Subcutaneous abdominal adipose tissue (tissue), 5 donors: ENCODE results near the gene GCNT2.
"Not testable (repeated sequence)": the region's sequence is repeated elsewhere in the genome, so short reads cannot be mapped to it uniquely, and the experiment has no call there.

Experiments used
- H3K27ac ChIP-seq: one replicate; pipeline ENCODE4 v1.7.0; 2013; ENCODE audit warnings: low read depth, mild to moderate bottlenecking, inconsistent platforms, low read length, moderate library complexity
- H3K27me3 ChIP-seq, 5 donors: one replicate each; pipeline ENCODE4 v1.7.0; 2013; ENCODE audit warnings: low read length in 5 of 5, inconsistent platforms in 1 of 5; ENCODE audit not compliant: control insufficient read depth in 5 of 5, insufficient read depth in 4 of 5
- H3K36me3 ChIP-seq, 5 donors: one replicate each; pipeline ENCODE4 v1.7.0; 2013; ENCODE audit warnings: low read length in 5 of 5; ENCODE audit not compliant: control insufficient read depth in 5 of 5, insufficient read depth in 5 of 5
- H3K4me1 ChIP-seq, 5 donors: one replicate each; pipeline ENCODE4 v1.7.0; 2013; ENCODE audit warnings: low read length in 5 of 5, mild to moderate bottlenecking in 3 of 5, moderate library complexity in 1 of 5; ENCODE audit not compliant: control insufficient read depth in 5 of 5, insufficient read depth in 5 of 5
- H3K4me3 ChIP-seq, 5 donors: one replicate each; pipeline ENCODE4 v1.7.0; 2013; ENCODE audit warnings: low read length in 5 of 5, low read depth in 1 of 5
- H3K9ac ChIP-seq, 5 donors: one replicate each; pipeline ENCODE4 v1.7.0; 2013; ENCODE audit warnings: low read length in 5 of 5, mild to moderate bottlenecking in 4 of 5, moderate library complexity in 3 of 5
- H3K9me3 ChIP-seq, 5 donors: one replicate each; pipeline ENCODE4 v1.7.0; 2013; ENCODE audit warnings: low read length in 5 of 5; ENCODE audit not compliant: control insufficient read depth in 5 of 5
- donor health status: healthy.
- donor health status: healthy.
- donor health status: healthy.
- donor health status: healthy.
- donor health status: healthy.

Gene GCNT2

DNA sequence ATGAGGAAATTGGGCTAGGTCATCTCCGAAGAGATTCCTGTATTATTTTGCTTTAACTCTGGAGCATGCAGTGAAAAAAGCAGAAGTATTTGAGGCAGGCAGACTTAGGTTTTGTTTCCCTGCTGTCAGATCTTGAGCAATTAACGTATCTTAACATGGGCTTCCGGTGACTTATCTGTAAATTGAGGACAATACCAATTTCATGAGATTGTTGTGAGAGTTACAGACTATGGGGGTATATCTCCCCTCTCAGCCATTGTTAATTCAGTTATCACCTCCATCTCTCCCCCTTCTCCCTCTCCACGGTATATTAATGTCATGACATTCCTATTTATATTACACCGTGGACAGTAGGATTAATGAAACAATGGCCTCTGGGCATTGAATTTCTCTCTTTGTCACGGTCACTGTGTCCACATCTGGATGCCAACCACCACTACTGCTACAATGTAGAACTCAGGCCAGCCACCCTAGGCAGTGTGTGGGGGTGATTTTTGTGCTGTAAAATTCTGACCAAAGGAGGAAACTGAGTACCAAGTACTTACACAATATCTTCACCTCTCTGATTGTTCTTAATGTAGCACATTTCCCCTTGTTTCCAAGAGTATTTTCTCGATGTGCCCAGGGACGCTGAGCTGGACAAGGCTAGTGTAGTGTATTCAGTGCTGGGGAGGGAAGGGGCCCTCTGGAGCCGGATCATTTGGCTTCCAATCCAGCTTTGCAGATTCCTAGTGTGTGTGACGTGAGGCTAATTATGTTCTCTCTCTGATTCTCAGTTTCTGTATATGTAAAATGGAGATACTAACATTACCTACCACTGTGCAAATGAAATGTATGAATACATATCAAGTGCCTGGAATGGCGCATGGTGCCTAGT lies 77.2 kb downstream of the GCNT2 start:
- H3K9ac ChIP-seq = no peak overlapping the region

DNA sequence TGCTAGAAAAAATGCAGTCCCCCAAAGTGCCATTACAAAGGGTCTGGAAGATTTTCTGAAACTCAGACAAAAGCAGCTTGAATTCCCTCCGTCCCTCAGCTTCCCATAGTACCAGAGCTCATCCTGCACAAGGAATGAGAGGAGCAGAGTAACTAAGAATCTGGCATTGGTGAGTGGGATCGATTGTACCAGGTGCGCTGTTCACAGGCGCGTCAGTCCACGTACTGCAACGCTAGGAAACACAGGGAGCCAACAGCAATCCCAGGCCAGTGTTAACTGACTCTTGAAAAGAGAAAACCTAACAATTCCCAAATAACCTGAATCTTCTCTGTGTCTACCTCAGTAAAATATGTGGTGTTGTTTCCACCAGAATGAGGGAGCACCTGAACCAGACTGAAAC lies 77.9 kb downstream of the GCNT2 start:
- no peaks in the 10 kb centered on the region for H3K36me3 ChIP-seq
- no peak overlapping the region for H3K27ac ChIP-seq
- H3K4me1 ChIP-seq = peaks cover 0 to 4% (median 0%) of the 10 kb centered on the region in 5 donors
- no peaks in the 10 kb centered on the region for H3K27me3 ChIP-seq
- no peaks in the 10 kb centered on the region for H3K9me3 ChIP-seq
- H3K9ac ChIP-seq = no peak overlapping the region
- no peak overlapping the region for H3K4me3 ChIP-seq

More for the DNA sequence above, 77.2 kb downstream of the GCNT2 start:
- peaks cover 0 to 4% (median 0%) of the 10 kb centered on the region in 5 donors for H3K4me1 ChIP-seq
- H3K9me3 ChIP-seq = no peaks in the 10 kb centered on the region
- no peaks in the 10 kb centered on the region for H3K27me3 ChIP-seq
- no peak overlapping the region for H3K4me3 ChIP-seq
- no peaks in the 10 kb centered on the region for H3K36me3 ChIP-seq
- no peak overlapping the region for H3K27ac ChIP-seq

DNA sequence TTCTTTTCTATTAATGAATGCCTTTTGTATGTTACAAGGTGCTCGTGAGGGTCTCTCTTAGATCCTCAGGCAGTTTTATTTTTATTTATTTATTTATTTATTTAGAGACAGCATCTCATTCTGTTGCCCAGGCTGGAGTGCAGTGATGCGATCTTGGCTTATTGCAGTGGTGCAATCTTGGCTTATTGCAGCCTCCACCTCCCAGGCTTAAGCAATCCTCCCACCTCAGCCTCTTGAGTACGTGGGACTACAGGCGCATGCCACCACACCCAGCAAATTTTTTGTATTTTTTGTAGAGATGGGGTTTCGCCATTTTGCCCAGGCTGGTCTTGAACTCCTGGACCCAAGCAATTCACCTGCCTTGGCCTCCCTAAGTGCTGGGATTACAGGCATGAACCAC lies 79.5 kb downstream of the GCNT2 start:
- H3K36me3 ChIP-seq, H3K9ac ChIP-seq, H3K4me3 ChIP-seq, H3K27me3 ChIP-seq, H3K27ac ChIP-seq, H3K9me3 ChIP-seq, H3K4me1 ChIP-seq: not testable (repeated sequence)

DNA sequence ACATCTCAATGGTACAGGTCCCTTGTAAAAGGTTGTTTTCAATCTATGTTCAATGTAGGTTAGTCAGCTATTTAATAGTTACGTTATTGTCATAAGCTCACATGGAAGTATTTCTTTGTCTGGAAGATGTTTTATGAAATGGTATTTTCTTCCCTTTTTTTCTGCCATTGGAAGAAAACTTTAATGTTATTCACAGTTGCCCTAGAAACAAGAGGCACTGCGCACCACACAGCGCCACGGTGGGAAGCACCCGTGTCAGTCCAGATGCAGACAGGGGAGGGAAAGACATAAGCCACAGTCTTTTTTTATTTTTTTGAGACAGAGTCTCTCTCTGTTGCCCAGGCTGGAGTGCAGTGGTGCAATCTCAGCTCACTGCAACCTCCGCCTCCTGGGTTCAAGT lies 82.1 kb downstream of the GCNT2 start:
- H3K4me3 ChIP-seq = no peak overlapping the region
- H3K4me1 ChIP-seq = peaks cover 0 to 7% (median 0%) of the 10 kb centered on the region in 5 donors
- H3K27me3 ChIP-seq = no peaks in the 10 kb centered on the region
- no peaks in the 10 kb centered on the region for H3K36me3 ChIP-seq
- no peak overlapping the region for H3K27ac ChIP-seq
- H3K9ac ChIP-seq = no peak overlapping the region
- H3K9me3 ChIP-seq = no peaks in the 10 kb centered on the region

DNA sequence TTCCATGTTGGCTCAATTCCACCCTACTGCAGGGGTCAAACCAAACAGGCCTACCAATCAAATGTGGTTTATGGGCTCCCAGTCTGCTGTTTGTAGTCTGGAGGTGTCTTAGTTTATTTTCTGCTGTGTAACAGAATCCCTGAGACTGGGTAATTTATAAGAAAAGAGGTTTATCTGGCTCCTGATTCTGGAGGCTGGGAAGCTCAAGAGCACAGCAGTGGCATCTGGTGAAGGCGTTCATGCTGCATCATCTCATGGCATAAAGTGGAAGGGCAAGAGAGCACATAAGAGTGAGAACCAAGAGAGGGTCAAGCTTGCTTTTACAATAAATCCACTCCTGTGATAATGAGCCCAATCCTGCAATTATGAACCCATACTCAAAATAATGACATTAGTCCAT lies 87.9 kb downstream of the GCNT2 start:
- Histone ChIP-seq H3K9ac (no peak overlapping the region), H3K27me3 (no peaks in the 10 kb centered on the region), H3K4me3 (no peak overlapping the region), H3K4me1 (peaks cover 0 to 23% (median 7%) of the 10 kb centered on the region in 5 donors), H3K36me3 (no peaks in the 10 kb centered on the region), H3K27ac (no peak overlapping the region), H3K9me3 (peaks cover 0 to 6% (median 0%) of the 10 kb centered on the region in 5 donors)

DNA sequence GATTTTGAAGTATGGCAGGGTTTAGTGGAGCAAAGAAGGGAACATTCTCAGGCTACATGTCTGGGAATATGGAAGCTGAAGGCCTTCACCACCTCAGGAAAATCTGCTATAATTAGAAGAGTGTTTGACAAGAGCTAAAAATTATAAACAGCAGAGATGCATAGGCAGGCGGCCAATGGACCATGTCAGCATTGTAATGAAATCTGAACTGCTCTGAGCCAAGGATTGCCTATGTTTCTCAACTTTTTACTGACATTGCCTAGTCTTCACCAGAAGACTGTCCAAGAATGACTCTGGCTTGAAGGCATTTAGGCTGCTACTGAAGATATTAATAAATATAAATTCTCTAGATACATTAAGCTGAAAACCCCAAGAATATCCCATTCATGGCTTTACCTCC lies 89.1 kb downstream of the GCNT2 start:
- Histone ChIP-seq H3K4me1 (peaks cover 0 to 23% (median 7%) of the 10 kb centered on the region in 5 donors), H3K9me3 (peaks cover 0 to 6% (median 0%) of the 10 kb centered on the region in 5 donors), H3K27ac (peak overlapping the region; percentile 83), H3K9ac (no peak overlapping the region), H3K27me3 (no peaks in the 10 kb centered on the region), H3K36me3 (no peaks in the 10 kb centered on the region), H3K4me3 (no peak overlapping the region)

DNA sequence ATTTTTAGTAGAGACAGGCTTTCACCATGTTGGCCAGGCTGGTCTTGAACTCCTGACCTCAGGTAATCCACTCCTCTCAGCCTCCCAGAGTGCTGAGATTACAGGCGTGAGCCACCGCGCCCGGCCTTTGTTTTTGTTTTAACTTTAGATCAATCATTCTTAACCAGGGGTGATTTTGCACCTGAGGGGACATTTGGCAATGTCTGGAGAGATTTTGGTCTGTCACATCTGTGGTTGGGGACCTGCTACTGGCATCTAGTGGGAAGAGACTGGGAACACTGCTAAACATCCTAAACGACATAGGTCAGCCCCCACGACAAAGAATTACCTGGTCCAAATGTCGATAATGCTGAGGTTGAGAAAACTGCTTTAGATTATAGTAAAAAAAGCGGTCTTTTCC lies 91.0 kb downstream of the GCNT2 start:
- Histone ChIP-seq H3K27me3 (no peaks in the 10 kb centered on the region), H3K27ac (no peak overlapping the region), H3K9ac (no peak overlapping the region), H3K36me3 (no peaks in the 10 kb centered on the region), H3K9me3 (peaks cover 0 to 6% (median 0%) of the 10 kb centered on the region in 5 donors), H3K4me3 (no peak overlapping the region), H3K4me1 (peaks cover 0 to 23% (median 7%) of the 10 kb centered on the region in 5 donors)

DNA sequence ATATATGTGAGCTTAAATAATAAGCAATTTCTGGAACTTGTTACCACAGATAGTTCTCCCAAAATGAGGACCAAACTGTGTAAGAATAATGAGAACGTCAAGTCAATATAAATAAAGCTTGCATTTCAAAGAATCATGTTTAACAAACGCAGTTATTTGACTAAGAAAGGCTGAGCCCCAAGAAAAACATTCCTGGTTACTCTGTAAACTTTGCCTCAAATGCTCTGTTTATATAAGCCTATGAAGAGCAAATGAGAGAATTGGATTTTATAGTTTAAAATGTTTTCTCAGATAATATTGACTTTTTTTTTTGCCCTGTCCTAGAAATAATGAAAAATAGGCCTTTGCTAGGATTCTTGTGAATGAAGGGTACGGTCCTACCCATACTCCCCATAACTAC lies 91.9 kb downstream of the GCNT2 start:
- no peak overlapping the region for H3K4me3 ChIP-seq
- no peak overlapping the region for H3K9ac ChIP-seq
- no peak overlapping the region for H3K27ac ChIP-seq
- H3K9me3 ChIP-seq = peaks cover 0 to 6% (median 0%) of the 10 kb centered on the region in 5 donors
- H3K27me3 ChIP-seq = no peaks in the 10 kb centered on the region
- peaks cover 0 to 23% (median 7%) of the 10 kb centered on the region in 5 donors for H3K4me1 ChIP-seq
- H3K36me3 ChIP-seq = no peaks in the 10 kb centered on the region

DNA sequence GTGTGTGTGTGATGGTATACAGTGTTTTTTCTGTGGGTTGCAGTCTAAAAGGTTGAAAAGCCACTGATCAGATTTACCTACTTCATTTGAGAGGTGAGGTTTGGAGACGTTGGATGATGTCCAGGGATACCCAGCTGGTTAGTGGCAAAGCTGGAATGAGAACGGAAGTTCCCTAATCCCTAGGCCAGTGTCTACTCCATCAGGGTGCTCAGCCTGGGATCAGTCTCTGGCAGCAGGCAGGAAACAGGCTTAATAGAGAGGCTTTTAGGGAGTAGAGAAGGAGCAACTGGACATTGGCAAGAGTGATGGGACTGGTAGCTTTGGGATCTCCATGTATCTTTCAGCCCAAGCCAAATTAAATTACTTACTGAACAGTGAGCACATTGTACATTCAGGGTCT lies 92.6 kb downstream of the GCNT2 start:
- Histone ChIP-seq H3K9ac (no peak overlapping the region), H3K4me1 (peaks cover 0 to 23% (median 7%) of the 10 kb centered on the region in 5 donors), H3K36me3 (no peaks in the 10 kb centered on the region), H3K4me3 (no peak overlapping the region), H3K9me3 (peaks cover 0 to 3% (median 0%) of the 10 kb centered on the region in 5 donors), H3K27me3 (no peaks in the 10 kb centered on the region), H3K27ac (no peak overlapping the region)

DNA sequence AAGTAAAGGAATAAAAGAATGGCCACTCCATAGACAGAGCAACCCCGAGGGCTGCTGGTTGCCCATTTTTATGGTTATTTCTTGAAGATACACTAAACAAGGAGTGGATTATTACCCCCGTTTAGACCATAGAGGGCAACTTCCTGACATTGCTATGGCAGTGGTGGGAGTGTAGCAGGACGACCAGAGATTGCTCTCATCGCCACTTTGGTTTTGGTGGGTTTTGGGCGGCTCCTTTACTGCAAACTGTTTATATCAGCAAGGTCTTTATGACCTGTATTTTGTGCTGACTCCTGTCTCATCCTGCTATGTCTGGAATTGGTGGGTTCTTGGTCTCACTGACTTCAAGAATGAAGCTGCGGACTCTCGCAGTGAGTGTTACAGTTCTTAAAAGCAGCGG lies 94.5 kb downstream of the GCNT2 start:
- H3K27me3 ChIP-seq = no peaks in the 10 kb centered on the region
- no peaks in the 10 kb centered on the region for H3K9me3 ChIP-seq
- H3K4me3 ChIP-seq = no peak overlapping the region
- peaks cover 0 to 10% (median 0%) of the 10 kb centered on the region in 5 donors for H3K4me1 ChIP-seq
- H3K9ac ChIP-seq = no peak overlapping the region
- no peak overlapping the region for H3K27ac ChIP-seq
- no peaks in the 10 kb centered on the region for H3K36me3 ChIP-seq
